GM23338 (cell line): ENCODE results near the gene NEIL3. TPM values are rescaled to one million over a fixed set of nuclear protein-coding genes. Genes with fewer than 3 reads are reported as not detected.

Experiments used
- ATAC-seq: fragments of 200-7000 bp; cut with Tn5 transposase; 3 replicates; pipeline ENCODE4 v1.9.1; 2020
- DNase-seq: peaks from one replicate; pipeline ENCODE4 v3.0.0-alpha.2; 2015; ENCODE audit warnings: low spot score
- H2AFZ ChIP-seq: fragments of 200-600 bp; sonication (generic); 2 replicates; pipeline ENCODE4 v1.8.0; 2016; ENCODE audit warnings: antibody characterized with exemption, mild to moderate bottlenecking, moderate library complexity
- H3F3A ChIP-seq: fragments of 200-600 bp; sonication (generic); replicated peaks from 2 replicates; pipeline ENCODE4 v1.8.0; 2017; ENCODE audit warnings: antibody characterized with exemption, mixed run types, low read depth
- H3K27ac ChIP-seq: fragments of 200-600 bp; sonication (generic); 2 replicates; pipeline ENCODE4 v1.6.1; 2016; ENCODE audit warnings: low read depth
- H3K27me3 ChIP-seq: fragments of 200-600 bp; sonication (generic); 2 replicates; pipeline ENCODE4 v1.8.0; 2016; ENCODE audit warnings: mild to moderate bottlenecking, mixed run types, moderate library complexity; ENCODE audit not compliant: insufficient read depth
- H3K36me3 ChIP-seq: fragments of 200-600 bp; sonication (generic); 2 replicates; pipeline ENCODE4 v1.8.0; 2016; ENCODE audit warnings: mild to moderate bottlenecking; ENCODE audit not compliant: insufficient read depth
- H3K4me1 ChIP-seq: fragments of 200-600 bp; sonication (generic); 2 replicates; pipeline ENCODE4 v1.8.0; 2016; ENCODE audit warnings: mild to moderate bottlenecking, moderate library complexity; ENCODE audit not compliant: insufficient read depth
- H3K4me2 ChIP-seq: fragments of 200-600 bp; sonication (generic); 2 replicates; pipeline ENCODE4 v1.7.1; 2017; ENCODE audit warnings: mixed run types
- H3K4me3 ChIP-seq: fragments of 200-600 bp; sonication (generic); 2 replicates; pipeline ENCODE4 v1.6.1; 2016; ENCODE audit warnings: mixed run types
- H3K79me2 ChIP-seq: fragments of 200-600 bp; sonication (generic); replicated peaks from 2 replicates; pipeline ENCODE4 v1.8.0; 2017; ENCODE audit warnings: mild to moderate bottlenecking; ENCODE audit not compliant: insufficient read depth
- H3K9me2 ChIP-seq: fragments of 200-600 bp; sonication (generic); 2 replicates; pipeline ENCODE4 v1.8.0; 2017; ENCODE audit not compliant: insufficient read depth
- H4K20me1 ChIP-seq: fragments of 200-600 bp; sonication (generic); replicated peaks from 2 replicates; pipeline ENCODE4 v1.8.0; 2017; ENCODE audit warnings: mild to moderate bottlenecking; ENCODE audit not compliant: insufficient read depth
- H3K27ac Mint-ChIP-seq: 2 replicates; pipeline ENCODE4 v1.8.0; 2020; ENCODE audit warnings: inconsistent platforms, mild to moderate bottlenecking, moderate library complexity, mixed read lengths
- H3K27me3 Mint-ChIP-seq: 3 replicates; pipeline ENCODE4 v1.8.0; 2022; ENCODE audit warnings: low read depth, mild to moderate bottlenecking, moderate library complexity, mixed read lengths, inconsistent platforms; ENCODE audit not compliant: insufficient read depth, poor library complexity
- H3K36me3 Mint-ChIP-seq: 3 replicates; pipeline ENCODE4 v1.8.0; 2021; ENCODE audit warnings: low read depth, mild to moderate bottlenecking, inconsistent platforms, moderate library complexity, mixed read lengths
- H3K4me1 Mint-ChIP-seq: 3 replicates; pipeline ENCODE4 v1.8.0; 2020; ENCODE audit warnings: mild to moderate bottlenecking, inconsistent platforms, mixed read lengths
- H3K4me3 Mint-ChIP-seq: 3 replicates; pipeline ENCODE4 v1.8.0; 2021; ENCODE audit warnings: moderate library complexity, mild to moderate bottlenecking, inconsistent platforms, mixed read lengths
- H3K9me3 Mint-ChIP-seq: 3 replicates; pipeline ENCODE4 v1.8.0; 2020; ENCODE audit warnings: moderate library complexity, mild to moderate bottlenecking, inconsistent platforms, mixed read lengths
- CREB1 ChIP-seq: fragments of 250-450 bp; sonication (Bioruptor Pico); IDR thresholded peaks from 2 replicates; pipeline ENCODE4 v1.5.0; 2020; ENCODE audit warnings: low read depth, mild to moderate bottlenecking, moderate library complexity
- CTCF ChIP-seq, 2 experiments: fragments of 200-600 bp in 1 of 2; sonication (generic) in 1 of 2; conservative IDR thresholded peaks; 2 replicates each; pipeline versions ENCODE4 v1.5.1 to v1.6.1; 2016 to 2017; ENCODE audit warnings: antibody characterized with exemption in 2 of 2, low read depth in 2 of 2, mild to moderate bottlenecking in 2 of 2, moderate library complexity in 1 of 2
- EZH2 ChIP-seq: fragments of 200-600 bp; sonication (generic); IDR thresholded peaks from one replicate; pipeline ENCODE4 v1.8.0; 2017; ENCODE audit warnings: antibody characterized with exemption, mild to moderate bottlenecking, low read depth; ENCODE audit not compliant: unreplicated experiment
- NANOG ChIP-seq: IDR thresholded peaks from 2 replicates; pipeline ENCODE4 v1.6.1; 2016; ENCODE audit warnings: antibody characterized with exemption, borderline replicate concordance
- POLR2AphosphoS5 ChIP-seq: IDR thresholded peaks from 2 replicates; pipeline ENCODE4 v1.6.1; 2016; ENCODE audit warnings: antibody characterized with exemption, low read depth
- STAT1 ChIP-seq: IDR thresholded peaks from one replicate; pipeline ENCODE4 v1.6.1; 2016; ENCODE audit warnings: antibody characterized with exemption; ENCODE audit not compliant: unreplicated experiment
- ZNF331 ChIP-seq: fragments of 250-450 bp; sonication (Bioruptor Pico); IDR thresholded peaks from 2 replicates; pipeline ENCODE4 v1.5.0; 2020; ENCODE audit warnings: low read depth, mild to moderate bottlenecking, moderate library complexity
- polyA plus RNA-seq: library from polyadenylated mRNA; unstranded; fragments of >200 nt; fragmentation: Nextera tagmentation; extraction: Ambion mirVana; gene quantifications from 2 replicates; pipeline ENCODE4 v1.2.1, GENCODE V29; 2016
- total RNA-seq: library from RNA; depleted of rRNA; stranded (reverse); fragments of >200 nt; shearing (Covaris generic); gene quantifications from 2 replicates; pipeline ENCODE4 v1.2.3, GENCODE V29; 2014
- TF ChIP-seq, protein P1 (sequence below): IDR thresholded peaks from one replicate; pipeline ENCODE4 v1.6.1; 2018; ENCODE audit warnings: antibody characterized with exemption; ENCODE audit not compliant: unreplicated experiment

NEIL3 gene
- total and polyA plus RNA-seq, 2 experiments from 2014 or later, result 11.8 to 15.4 TPM

- TF ChIP-seq, protein P1, sequence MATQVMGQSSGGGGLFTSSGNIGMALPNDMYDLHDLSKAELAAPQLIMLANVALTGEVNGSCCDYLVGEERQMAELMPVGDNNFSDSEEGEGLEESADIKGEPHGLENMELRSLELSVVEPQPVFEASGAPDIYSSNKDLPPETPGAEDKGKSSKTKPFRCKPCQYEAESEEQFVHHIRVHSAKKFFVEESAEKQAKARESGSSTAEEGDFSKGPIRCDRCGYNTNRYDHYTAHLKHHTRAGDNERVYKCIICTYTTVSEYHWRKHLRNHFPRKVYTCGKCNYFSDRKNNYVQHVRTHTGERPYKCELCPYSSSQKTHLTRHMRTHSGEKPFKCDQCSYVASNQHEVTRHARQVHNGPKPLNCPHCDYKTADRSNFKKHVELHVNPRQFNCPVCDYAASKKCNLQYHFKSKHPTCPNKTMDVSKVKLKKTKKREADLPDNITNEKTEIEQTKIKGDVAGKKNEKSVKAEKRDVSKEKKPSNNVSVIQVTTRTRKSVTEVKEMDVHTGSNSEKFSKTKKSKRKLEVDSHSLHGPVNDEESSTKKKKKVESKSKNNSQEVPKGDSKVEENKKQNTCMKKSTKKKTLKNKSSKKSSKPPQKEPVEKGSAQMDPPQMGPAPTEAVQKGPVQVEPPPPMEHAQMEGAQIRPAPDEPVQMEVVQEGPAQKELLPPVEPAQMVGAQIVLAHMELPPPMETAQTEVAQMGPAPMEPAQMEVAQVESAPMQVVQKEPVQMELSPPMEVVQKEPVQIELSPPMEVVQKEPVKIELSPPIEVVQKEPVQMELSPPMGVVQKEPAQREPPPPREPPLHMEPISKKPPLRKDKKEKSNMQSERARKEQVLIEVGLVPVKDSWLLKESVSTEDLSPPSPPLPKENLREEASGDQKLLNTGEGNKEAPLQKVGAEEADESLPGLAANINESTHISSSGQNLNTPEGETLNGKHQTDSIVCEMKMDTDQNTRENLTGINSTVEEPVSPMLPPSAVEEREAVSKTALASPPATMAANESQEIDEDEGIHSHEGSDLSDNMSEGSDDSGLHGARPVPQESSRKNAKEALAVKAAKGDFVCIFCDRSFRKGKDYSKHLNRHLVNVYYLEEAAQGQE, result no peak
- no peak for TF ChIP-seq STAT1
Observed at GRCh38 chr4:177384856-177385397, 75.3 kb downstream of the NEIL3 start (continued).

DNA sequence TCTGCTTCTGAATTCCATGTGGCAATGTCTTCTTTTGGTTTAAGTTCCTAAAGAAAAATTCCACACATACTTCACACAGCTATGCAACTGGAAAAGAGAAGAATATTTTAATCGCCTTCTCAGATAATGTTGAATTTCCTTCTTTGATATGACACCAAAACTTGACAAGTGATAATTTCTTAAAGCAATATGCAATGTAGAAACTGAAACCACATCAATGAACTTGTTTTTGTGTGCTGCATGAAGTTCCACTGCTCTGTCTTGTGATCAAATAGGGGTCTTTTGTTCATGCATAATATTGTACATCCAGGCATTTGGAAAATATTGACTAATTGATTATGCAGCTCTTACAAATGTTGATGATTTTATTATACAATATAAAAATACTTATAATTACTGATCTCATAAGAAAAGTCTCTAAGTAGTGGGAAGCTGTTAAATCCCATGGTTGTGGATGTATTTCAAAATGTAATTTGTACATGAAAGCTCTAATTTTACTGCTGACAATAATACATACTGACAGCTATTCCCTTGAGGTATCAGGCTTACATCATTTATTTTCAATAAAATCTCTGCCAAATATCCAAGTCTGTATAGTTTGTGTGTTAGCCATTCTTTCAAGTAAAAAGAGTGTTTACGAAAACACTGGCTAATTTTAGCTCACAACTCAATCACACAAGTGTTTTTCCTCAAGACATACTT lies 76.1 kb downstream of the NEIL3 start:
- H3K4me3 Mint-ChIP-seq, result no peak overlapping the region
- ATAC-seq, result no peak
- H3K27ac Mint-ChIP-seq, result no peak overlapping the region
- Histone ChIP-seq H3K36me3 (no peaks in the 10 kb centered on the region), H4K20me1 (no peaks in the 10 kb centered on the region), H2AFZ (no peak overlapping the region), H3K4me1 (no peaks in the 10 kb centered on the region), H3K27me3 (no peaks in the 10 kb centered on the region), H3K79me2 (no peaks in the 10 kb centered on the region), H3K9me2 (no peaks in the 10 kb centered on the region), H3F3A (no peaks in the 10 kb centered on the region), H3K27ac (no peak overlapping the region), H3K4me3 (no peak overlapping the region), H3K4me2 (no peak overlapping the region)
- no peak for DNase-seq
- H3K27me3 Mint-ChIP-seq, result no peaks in the 10 kb centered on the region
- peaks cover 6% of the 10 kb centered on the region; the same call in 2 of the 3 replicates for H3K36me3 Mint-ChIP-seq
- H3K4me1 Mint-ChIP-seq, result no peaks in the 10 kb centered on the region; the same call in 2 of the 3 replicates
- peaks cover 9% of the 10 kb centered on the region; the same call in 2 of the 3 replicates for H3K9me3 Mint-ChIP-seq
- TF ChIP-seq NANOG (no peak), EZH2 (no peak), CREB1 (CRISPR knock-in tag) (no peak), CTCF (conservative IDR thresholded peaks at IDR 0.05; ENCODE audit: low read depth in 2 of 2) (no peak), STAT1 (no peak), POLR2AphosphoS5 (no peak), ZNF331 (no peak)
- TF ChIP-seq, protein P1, result no peak
